ENCODE results near the gene RELB.

DNA sequence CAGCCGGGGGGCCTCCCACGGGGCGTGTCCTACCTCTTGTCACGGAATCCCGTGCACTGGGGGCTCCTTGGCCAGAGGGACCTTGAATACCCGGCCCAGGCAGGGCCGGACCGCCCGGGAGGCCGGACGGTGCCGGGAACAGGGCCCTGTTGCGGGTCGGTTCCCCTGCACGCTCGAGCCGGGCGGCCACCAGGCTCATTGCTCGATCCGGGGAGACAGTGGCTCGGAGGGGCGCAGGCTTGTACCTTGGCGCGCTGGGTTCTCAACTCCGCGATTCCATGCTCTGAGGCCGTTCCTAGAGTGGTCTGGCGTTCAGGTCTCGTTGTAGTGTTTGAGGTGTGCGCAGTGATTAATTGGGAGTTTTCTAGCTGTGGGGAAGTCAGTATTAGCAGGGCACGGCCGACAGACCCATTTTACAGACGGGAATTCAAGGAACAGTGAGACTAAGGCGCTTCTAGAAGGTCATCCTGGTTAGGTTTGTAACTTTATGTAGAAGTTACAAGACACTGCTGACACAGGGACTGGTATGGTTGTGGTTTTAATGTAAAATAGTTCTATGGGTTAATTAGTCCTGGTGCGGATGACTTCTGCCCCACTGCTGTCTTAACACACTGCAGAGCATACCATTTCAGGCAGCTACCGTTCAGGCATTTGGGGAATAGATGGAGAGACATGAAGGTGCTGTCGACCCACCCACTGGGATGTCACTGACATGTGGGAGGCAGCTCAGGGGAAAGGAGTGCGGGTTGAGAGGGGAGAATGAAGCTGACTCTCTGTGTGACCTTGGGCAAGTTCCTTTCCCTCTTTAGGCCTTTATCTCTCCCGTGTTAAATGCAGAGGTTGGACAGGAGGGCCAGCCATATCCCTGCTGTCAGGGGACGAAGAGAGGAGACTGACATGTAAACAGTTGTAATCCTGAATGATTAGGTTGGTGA is 45.5 kb upstream of the RELB start:
- TF ChIP-seq, protein P1, sequence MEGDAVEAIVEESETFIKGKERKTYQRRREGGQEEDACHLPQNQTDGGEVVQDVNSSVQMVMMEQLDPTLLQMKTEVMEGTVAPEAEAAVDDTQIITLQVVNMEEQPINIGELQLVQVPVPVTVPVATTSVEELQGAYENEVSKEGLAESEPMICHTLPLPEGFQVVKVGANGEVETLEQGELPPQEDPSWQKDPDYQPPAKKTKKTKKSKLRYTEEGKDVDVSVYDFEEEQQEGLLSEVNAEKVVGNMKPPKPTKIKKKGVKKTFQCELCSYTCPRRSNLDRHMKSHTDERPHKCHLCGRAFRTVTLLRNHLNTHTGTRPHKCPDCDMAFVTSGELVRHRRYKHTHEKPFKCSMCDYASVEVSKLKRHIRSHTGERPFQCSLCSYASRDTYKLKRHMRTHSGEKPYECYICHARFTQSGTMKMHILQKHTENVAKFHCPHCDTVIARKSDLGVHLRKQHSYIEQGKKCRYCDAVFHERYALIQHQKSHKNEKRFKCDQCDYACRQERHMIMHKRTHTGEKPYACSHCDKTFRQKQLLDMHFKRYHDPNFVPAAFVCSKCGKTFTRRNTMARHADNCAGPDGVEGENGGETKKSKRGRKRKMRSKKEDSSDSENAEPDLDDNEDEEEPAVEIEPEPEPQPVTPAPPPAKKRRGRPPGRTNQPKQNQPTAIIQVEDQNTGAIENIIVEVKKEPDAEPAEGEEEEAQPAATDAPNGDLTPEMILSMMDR (conservative IDR thresholded peaks at IDR 0.05; ENCODE audit: low read depth, low read length) = no peak
- no peak for TF ChIP-seq CEBPB (IDR thresholded peaks at IDR 0.05; ENCODE audit: low read depth, low read length)

All from IMR-90 (cell line).